SH-SY5Y (cell line): Measurements from ENCODE around the gene CELSR1.

Source experiments
- GATA2 ChIP-seq: IDR thresholded peaks from 2 replicates; pipeline ENCODE4 v1.6.1; 2011; ENCODE audit warnings: mild to moderate bottlenecking, low read depth, low read length
- GATA3 ChIP-seq: IDR thresholded peaks from 2 replicates; pipeline ENCODE4 v1.6.1; 2011; ENCODE audit warnings: low read depth, mild to moderate bottlenecking, low read length, moderate library complexity

- no peak for TF ChIP-seq GATA2
- no peak for TF ChIP-seq GATA3
Measured at GRCh38 chr22:46582281-46582933, 45.0 kb upstream of the CELSR1 start.
